Measurements from ENCODE around the gene JMJD6. TPM values are rescaled to one million over a fixed set of nuclear protein-coding genes. Genes with fewer than 3 reads are reported as not detected.

JMJD6 gene
- total RNA-seq, 1 donor from 2014 or later, result 15.7 TPM

GRCh38 chr17:76738468-76738850, 12.1 kb upstream of the JMJD6 start:
- H3K27ac Mint-ChIP-seq, result peak overlapping the region; percentile 99
- no peaks in the 10 kb centered on the region for H3K9me3 Mint-ChIP-seq
- peak overlapping the region; percentile 86 for H3K4me3 Mint-ChIP-seq
- DNase-seq (ENCODE audit: low spot score in 2 of 2, unreplicated experiment in 2 of 2), result no peak
- no peaks in the 10 kb centered on the region for H3K27me3 Mint-ChIP-seq (ENCODE audit: low read depth)
- H3K4me1 Mint-ChIP-seq, result peaks cover 49% of the 10 kb centered on the region
- H3K36me3 Mint-ChIP-seq, result peaks cover 26% of the 10 kb centered on the region
- no peak for TF ChIP-seq CTCF (IDR thresholded peaks at IDR 0.05; ENCODE audit: unreplicated experiment)

- no peaks in the 10 kb centered on the region for H3K9me3 Mint-ChIP-seq
- H3K4me1 Mint-ChIP-seq, result peaks cover 51% of the 10 kb centered on the region
- H3K36me3 Mint-ChIP-seq, result peaks cover 31% of the 10 kb centered on the region
- no peaks in the 10 kb centered on the region for H3K27me3 Mint-ChIP-seq (ENCODE audit: low read depth)
- H3K27ac Mint-ChIP-seq, result peak within 1 kb of the TSS; percentile 99
- TF ChIP-seq CTCF (IDR thresholded peaks at IDR 0.05; ENCODE audit: unreplicated experiment), result no peak
- DNase-seq (ENCODE audit: low spot score in 2 of 2, unreplicated experiment in 2 of 2), result peak; percentile 85 to 90
- peak within 1 kb of the TSS; percentile 86 for H3K4me3 Mint-ChIP-seq
Observed at GRCh38 chr17:76737676-76738467, 11.5 kb upstream of the JMJD6 start, which contains the start of gene MFSD11. MFSD11 (plus strand) TSS chr17:76738119; CDS start chr17:76738353, 234 bp downstream.

- H3K36me3 Mint-ChIP-seq, result peaks cover 34% of the 10 kb centered on the region
- no peaks in the 10 kb centered on the region for H3K9me3 Mint-ChIP-seq
- H3K27ac Mint-ChIP-seq, result peak within 1 kb of the TSS; percentile 99
- TF ChIP-seq CTCF (IDR thresholded peaks at IDR 0.05; ENCODE audit: unreplicated experiment), result no peak
- peaks cover 49% of the 10 kb centered on the region for H3K4me1 Mint-ChIP-seq
- peak; percentile 97 to 99 for DNase-seq (ENCODE audit: low spot score in 2 of 2, unreplicated experiment in 2 of 2)
- peak within 1 kb of the TSS; percentile 98 for H3K4me3 Mint-ChIP-seq
- no peaks in the 10 kb centered on the region for H3K27me3 Mint-ChIP-seq (ENCODE audit: low read depth)
Observed at GRCh38 chr17:76737082-76737675, 10.8 kb upstream of the JMJD6 start, which contains the start of gene SRSF2. SRSF2 (minus strand) TSS chr17:76737331; CDS start chr17:76737160, 171 bp downstream.

GRCh38 chr17:76736349-76737081, 10.1 kb upstream of the JMJD6 start:
- peak; percentile 53 to 76 for DNase-seq (ENCODE audit: low spot score in 2 of 2, unreplicated experiment in 2 of 2)
- H3K9me3 Mint-ChIP-seq, result no peaks in the 10 kb centered on the region
- H3K4me3 Mint-ChIP-seq, result peak overlapping the region; percentile 98

More at GRCh38 chr17:76736349-76737081, 10.1 kb upstream of the JMJD6 start:
- H3K36me3 Mint-ChIP-seq, result peaks cover 30% of the 10 kb centered on the region
- peak overlapping the region; percentile 98 for H3K27ac Mint-ChIP-seq
- no peaks in the 10 kb centered on the region for H3K27me3 Mint-ChIP-seq (ENCODE audit: low read depth)
- TF ChIP-seq CTCF (IDR thresholded peaks at IDR 0.05; ENCODE audit: unreplicated experiment), result no peak
- peaks cover 49% of the 10 kb centered on the region for H3K4me1 Mint-ChIP-seq

Data from mesothelial cell of epicardium (in vitro differentiated cells).